Muscle layer of duodenum (tissue), 2 donors: ENCODE data around the gene NMBR.
A peak's percentile ranks its signal among the peaks of the same experiment; 100 is the strongest.
"Not testable (repeated sequence)": the region's sequence is repeated elsewhere in the genome, so short reads cannot be mapped to it uniquely, and the experiment has no call there.

ENCODE experiments used
- H3K27ac ChIP-seq: one replicate; pipeline ENCODE4 v1.7.0; 2013; ENCODE audit warnings: mild to moderate bottlenecking, low read length
- H3K27me3 ChIP-seq: one replicate; pipeline ENCODE4 v1.7.0; 2013; ENCODE audit warnings: low read depth, mild to moderate bottlenecking, control low read depth, low read length
- H3K36me3 ChIP-seq, 2 donors: one replicate each; pipeline ENCODE4 v1.7.0; 2013; ENCODE audit warnings: low read length in 2 of 2, control low read depth in 1 of 2, mild to moderate bottlenecking in 1 of 2; ENCODE audit not compliant: insufficient read depth in 2 of 2, control insufficient read depth in 1 of 2
- H3K4me1 ChIP-seq, 2 donors: one replicate each; pipeline ENCODE4 v1.7.0; 2013; ENCODE audit warnings: low read length in 2 of 2, mild to moderate bottlenecking in 2 of 2, control low read depth in 1 of 2, moderate library complexity in 1 of 2; ENCODE audit not compliant: insufficient read depth in 2 of 2, control insufficient read depth in 1 of 2
- H3K4me3 ChIP-seq, 2 donors: one replicate each; pipeline ENCODE4 v1.7.0; 2013; ENCODE audit warnings: low read length in 2 of 2, low read depth in 1 of 2, mild to moderate bottlenecking in 1 of 2
- H3K9me3 ChIP-seq, 2 donors: one replicate each; pipeline ENCODE4 v1.7.0; 2013; ENCODE audit warnings: low read length in 2 of 2, control low read depth in 1 of 2, mild to moderate bottlenecking in 1 of 2; ENCODE audit not compliant: control insufficient read depth in 1 of 2
- donor health status: healthy.

NMBR gene

DNA sequence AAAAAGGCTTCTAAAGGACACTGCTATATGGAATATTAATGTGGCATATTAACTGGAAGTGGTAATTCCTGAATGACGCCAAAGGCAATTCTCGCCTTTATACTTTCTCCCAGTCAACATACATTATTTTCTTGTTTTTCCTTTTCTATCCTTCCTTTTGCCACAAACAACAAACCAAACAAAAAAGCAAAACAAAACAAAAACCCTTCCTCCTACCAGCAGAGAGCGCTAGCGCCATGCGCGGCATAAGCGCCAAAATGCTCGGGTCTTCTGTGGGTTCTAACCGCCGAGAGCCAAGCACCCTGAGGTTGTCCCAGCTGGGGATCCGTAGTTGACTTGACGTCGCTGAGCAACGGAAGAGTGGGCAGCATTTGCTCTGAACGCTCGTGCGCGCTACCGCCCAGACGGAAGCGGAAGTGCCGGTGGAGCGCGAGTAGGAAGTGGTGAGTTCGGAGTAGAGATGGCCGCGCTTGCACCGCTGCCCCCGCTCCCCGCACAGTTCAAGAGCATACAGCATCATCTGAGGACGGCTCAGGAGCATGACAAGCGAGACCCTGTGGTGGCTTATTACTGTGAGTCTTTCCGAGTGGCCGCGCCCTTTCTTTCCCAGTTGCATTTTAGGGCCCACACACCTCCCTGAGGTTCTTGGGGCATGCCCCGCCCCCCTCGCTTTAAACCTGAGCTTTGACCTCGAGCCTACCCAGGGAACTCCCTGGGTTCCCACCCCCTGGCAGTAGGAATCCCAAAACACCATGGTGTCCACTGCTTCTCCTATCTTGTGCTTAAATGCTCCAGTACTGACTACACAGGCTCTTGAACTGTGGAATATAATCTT, at the start of gene NMBR, which contains the start of gene VTA1:
Gene NMBR (minus strand): TSS at position 295 of the 835 bp plus-strand sequence. CDS start 58,464 bp downstream, outside the sequence.
Gene VTA1 (plus strand): TSS at position 436 of the 835 bp plus-strand sequence. CDS start 25 bp downstream, at position 461.
- Histone ChIP-seq H3K27ac (peak within 1 kb of the TSS; percentile 87), H3K9me3 (no peaks in the 10 kb centered on the region), H3K36me3 (no peaks in the 10 kb centered on the region), H3K4me1 (peaks cover 14 to 30% of the 10 kb centered on the region in 2 donors), H3K4me3 (peak within 1 kb of the TSS; percentile 96 to 99), H3K27me3 (no peaks in the 10 kb centered on the region)

DNA sequence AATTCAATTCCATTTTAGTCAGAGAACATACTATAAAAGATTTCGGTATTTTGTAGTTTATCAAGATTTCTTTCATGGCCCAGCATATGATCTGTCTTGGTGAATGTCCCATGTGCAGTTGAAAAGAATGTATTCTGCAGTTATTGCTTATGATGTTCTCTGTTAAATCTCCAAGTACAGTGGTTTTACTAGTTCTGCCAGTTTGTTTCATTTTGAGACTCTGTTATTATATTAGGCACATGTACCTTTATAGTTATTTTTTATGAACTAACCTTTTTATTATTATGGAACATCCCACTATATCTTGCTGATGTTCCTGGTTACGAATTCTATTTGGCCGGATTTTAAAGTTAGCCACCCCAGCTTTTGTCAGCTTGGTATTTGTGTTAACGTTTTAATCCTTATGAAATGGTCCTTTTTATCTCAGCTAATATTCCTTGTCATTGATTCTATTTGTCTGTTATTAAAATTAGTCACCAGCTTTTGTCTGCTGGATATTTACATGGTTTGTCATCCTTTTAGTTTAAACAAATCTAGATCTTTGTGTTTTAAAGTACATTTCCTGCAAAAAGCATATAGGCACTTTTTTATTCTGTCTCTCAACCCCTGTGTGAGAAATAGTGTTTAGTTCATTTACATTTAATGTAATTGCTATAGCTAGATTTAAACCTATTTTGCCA, 49.1 kb upstream of the NMBR start:
- no peaks in the 10 kb centered on the region for H3K27me3 ChIP-seq
- no peak overlapping the region for H3K27ac ChIP-seq
- H3K4me3 ChIP-seq = no peak overlapping the region

GRCh38 chr6:142193621-142194020, 46.7 kb upstream of the NMBR start:
- Histone ChIP-seq H3K36me3 (peaks cover 0 to 8% of the 10 kb centered on the region in 2 donors), H3K4me1 (no peaks in the 10 kb centered on the region), H3K27ac (no peak overlapping the region), H3K9me3 (no peaks in the 10 kb centered on the region), H3K4me3 (no peak overlapping the region), H3K27me3 (no peaks in the 10 kb centered on the region)

More for the DNA sequence above, 49.1 kb upstream of the NMBR start:
- H3K36me3 ChIP-seq = peaks cover 3% of the 10 kb centered on the region in 2 donors
- no peaks in the 10 kb centered on the region for H3K9me3 ChIP-seq
- no peaks in the 10 kb centered on the region for H3K4me1 ChIP-seq

GRCh38 chr6:142192343-142192742, 45.4 kb upstream of the NMBR start:
- H3K4me3 ChIP-seq = no peak overlapping the region
- H3K27ac ChIP-seq = no peak overlapping the region
- H3K9me3 ChIP-seq = no peaks in the 10 kb centered on the region
- no peaks in the 10 kb centered on the region for H3K27me3 ChIP-seq
- H3K36me3 ChIP-seq = peaks cover 0 to 8% of the 10 kb centered on the region in 2 donors
- no peaks in the 10 kb centered on the region for H3K4me1 ChIP-seq

- Histone ChIP-seq H3K9me3 (no peaks in the 10 kb centered on the region), H3K4me3 (no peak overlapping the region), H3K27ac (no peak overlapping the region), H3K36me3 (peaks cover 0 to 8% of the 10 kb centered on the region in 2 donors), H3K4me1 (no peaks in the 10 kb centered on the region), H3K27me3 (no peaks in the 10 kb centered on the region)
Observed at GRCh38 chr6:142189057-142189456, 42.1 kb upstream of the NMBR start.

DNA sequence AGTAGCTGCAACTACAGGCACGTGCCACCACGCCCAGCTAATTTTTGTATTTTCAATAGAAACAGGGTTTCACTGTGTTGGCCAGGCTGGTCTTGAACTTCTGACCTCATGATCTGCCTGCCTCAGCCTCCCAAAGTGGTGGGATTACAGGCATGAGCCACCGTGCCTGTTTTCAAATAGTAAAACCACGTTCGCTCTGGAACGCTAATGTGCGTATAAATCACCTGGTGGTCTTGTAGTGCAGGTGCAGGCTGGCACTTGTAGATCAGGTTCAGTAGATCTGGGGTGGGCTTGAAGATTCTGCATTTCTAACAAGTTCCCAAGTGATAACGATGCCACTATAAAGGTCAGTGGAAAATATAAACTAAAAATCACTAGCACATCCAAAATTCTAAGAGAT, 41.4 kb upstream of the NMBR start:
- not testable (repeated sequence) for H3K9me3 ChIP-seq, H3K36me3 ChIP-seq, H3K27ac ChIP-seq, H3K4me1 ChIP-seq, H3K27me3 ChIP-seq, H3K4me3 ChIP-seq

GRCh38 chr6:142187209-142187608, 40.3 kb upstream of the NMBR start:
- no peak overlapping the region for H3K4me3 ChIP-seq
- H3K4me1 ChIP-seq = no peaks in the 10 kb centered on the region
- H3K27ac ChIP-seq = no peak overlapping the region
- no peaks in the 10 kb centered on the region for H3K9me3 ChIP-seq
- H3K36me3 ChIP-seq = peaks cover 0 to 8% of the 10 kb centered on the region in 2 donors
- H3K27me3 ChIP-seq = no peaks in the 10 kb centered on the region

- Histone ChIP-seq H3K4me1 (no peaks in the 10 kb centered on the region), H3K9me3 (no peaks in the 10 kb centered on the region), H3K36me3 (peaks cover 0 to 7% of the 10 kb centered on the region in 2 donors), H3K27me3 (no peaks in the 10 kb centered on the region), H3K4me3 (no peak overlapping the region), H3K27ac (no peak overlapping the region)
Observed at GRCh38 chr6:142185641-142186040, 38.7 kb upstream of the NMBR start.

- peaks cover 0 to 3% of the 10 kb centered on the region in 2 donors for H3K36me3 ChIP-seq
- H3K4me3 ChIP-seq = no peak overlapping the region
- H3K27ac ChIP-seq = no peak overlapping the region
- H3K4me1 ChIP-seq = no peaks in the 10 kb centered on the region
- no peaks in the 10 kb centered on the region for H3K9me3 ChIP-seq
- no peaks in the 10 kb centered on the region for H3K27me3 ChIP-seq
Observed at GRCh38 chr6:142184307-142184706, 37.4 kb upstream of the NMBR start.

- Histone ChIP-seq H3K9me3 (peaks cover 0 to under 1% of the 10 kb centered on the region in 2 donors), H3K4me3 (no peak overlapping the region), H3K36me3 (peaks cover 0 to 9% of the 10 kb centered on the region in 2 donors), H3K27ac (no peak overlapping the region), H3K4me1 (no peaks in the 10 kb centered on the region), H3K27me3 (no peaks in the 10 kb centered on the region)
Observed at GRCh38 chr6:142183351-142183750, 36.4 kb upstream of the NMBR start.

DNA sequence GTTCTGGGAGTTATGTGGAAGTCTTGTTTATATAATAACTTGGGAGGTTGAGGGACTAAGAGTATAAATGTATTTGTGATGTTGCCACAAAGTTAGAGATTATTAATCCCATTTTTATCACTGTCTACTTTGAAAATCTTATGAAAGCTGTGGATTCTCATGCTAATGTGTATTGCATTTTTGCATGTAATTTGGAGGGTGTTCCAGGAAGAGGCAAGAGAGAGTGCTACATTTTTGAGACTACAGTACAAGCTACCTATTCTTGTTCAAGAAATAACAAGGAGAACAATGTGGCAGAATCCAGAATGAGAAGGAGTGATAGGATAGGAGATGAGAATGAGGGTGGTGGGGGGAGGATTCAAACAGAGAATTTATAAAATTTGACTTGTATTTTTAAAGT, 35.1 kb upstream of the NMBR start:
- no peak overlapping the region for H3K4me3 ChIP-seq
- H3K36me3 ChIP-seq = peaks cover 5 to 21% of the 10 kb centered on the region in 2 donors
- H3K4me1 ChIP-seq = no peaks in the 10 kb centered on the region
- H3K27ac ChIP-seq = no peak overlapping the region
- H3K27me3 ChIP-seq = no peaks in the 10 kb centered on the region
- H3K9me3 ChIP-seq = peaks cover 4 to 8% of the 10 kb centered on the region in 2 donors
